ENCODE data around the gene NYNRIN.
"Not testable (repeated sequence)": the region's sequence is repeated elsewhere in the genome, so short reads cannot be mapped to it uniquely, and the experiment has no call there.

Gene NYNRIN

DNA sequence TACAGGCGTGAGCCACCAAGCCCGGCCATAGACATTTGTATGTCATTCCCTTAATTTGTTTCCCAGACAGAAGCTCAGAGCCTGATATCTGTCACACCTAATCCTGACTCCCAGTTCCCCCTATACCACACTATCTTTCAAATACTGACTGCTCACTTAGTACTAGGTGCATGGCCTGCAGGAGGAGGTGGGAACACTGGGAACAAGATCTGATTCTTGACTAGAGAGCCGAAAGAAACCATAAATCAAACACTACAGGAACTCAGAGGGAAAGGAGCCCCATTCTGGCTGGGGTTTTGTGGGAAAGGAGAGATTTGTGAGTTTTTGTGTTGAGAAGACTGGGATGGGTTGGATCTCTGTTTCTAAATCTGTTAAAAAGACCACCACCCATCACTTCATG lies 35.9 kb downstream of the NYNRIN start:
- no peak for DNase-seq

DNA sequence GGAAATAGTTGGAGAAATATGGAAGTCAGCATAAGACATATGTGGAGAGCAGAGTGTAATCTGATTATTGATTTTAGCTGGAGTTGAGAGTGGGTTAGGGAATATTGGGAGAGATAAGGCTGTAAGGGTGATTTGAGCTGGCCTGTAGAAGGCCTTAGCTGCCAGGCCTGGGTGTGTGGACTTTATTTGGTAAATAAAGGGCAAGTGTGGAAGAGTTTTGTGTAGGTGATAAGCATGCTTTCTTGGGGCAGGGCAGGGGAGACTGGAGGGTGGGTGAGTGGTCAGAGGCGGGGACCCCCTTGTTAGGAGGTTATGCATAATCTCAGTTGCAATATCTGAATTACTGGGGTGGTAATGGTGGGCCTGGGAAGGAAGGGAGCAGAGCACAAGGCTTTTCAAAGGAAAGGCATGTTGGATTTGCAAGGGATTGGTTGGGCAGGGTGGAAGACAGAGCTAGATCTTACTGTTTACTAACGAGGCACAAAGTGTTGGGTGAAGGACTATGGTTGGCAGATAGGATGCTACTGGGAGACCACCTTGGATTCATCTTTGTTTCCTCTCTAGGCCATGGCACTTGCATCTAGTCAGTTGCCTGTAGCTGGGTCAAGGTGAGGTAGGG lies 36.5 kb downstream of the NYNRIN start:
- no peak for DNase-seq

DNA sequence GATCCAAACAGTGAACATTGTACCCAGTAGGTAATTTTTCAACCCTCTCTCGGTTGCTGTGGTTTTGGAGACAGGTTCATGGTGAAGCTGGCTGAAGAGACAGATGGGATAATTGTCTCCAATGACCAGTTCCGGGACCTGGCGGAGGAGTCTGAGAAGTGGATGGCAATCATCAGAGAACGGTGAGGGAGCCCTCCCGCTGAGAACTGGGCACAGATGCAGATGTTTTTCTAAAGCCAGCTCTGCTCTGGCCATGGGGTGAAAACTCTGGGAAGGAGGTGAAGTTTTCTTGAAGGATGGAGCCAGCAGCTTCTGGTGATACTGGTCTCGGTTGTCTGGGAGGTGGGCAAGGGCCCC lies 37.2 kb downstream of the NYNRIN start:
- no peak for DNase-seq

DNA sequence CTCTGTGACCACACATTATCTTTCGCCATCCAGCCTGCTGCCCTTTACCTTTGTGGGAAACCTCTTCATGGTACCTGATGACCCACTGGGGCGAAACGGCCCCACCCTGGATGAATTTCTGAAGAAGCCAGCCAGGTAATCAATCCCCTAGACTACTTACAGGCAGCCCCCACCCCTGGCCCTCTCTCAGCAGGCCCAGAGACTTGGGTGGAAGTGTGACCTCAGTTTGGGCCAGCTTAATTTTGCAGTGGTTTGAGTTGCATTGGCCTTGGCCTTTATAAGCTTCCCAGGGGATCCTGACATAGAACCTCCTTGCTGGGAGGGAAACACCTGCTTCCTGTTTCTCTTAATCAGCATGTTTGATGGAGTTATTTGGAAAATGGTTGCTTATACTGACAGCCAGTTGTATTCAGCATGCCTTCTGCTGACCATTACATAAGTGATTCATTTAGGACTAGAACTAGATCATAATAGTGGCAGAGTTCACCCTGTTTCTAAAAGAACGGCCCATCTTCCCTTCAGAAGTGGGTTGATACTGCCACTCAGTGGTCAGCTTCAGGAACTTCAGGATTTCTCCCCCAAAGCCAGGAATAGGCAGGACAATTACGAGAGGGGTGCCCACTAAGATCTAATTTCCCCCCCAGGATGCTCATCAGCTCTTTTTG lies 37.7 kb downstream of the NYNRIN start:
- DNase-seq, result peak; percentile 25 to 27

GRCh38 chr14:24437020-24437735 lies 38.4 kb downstream of the NYNRIN start:
- DNase-seq, result no peak

DNA sequence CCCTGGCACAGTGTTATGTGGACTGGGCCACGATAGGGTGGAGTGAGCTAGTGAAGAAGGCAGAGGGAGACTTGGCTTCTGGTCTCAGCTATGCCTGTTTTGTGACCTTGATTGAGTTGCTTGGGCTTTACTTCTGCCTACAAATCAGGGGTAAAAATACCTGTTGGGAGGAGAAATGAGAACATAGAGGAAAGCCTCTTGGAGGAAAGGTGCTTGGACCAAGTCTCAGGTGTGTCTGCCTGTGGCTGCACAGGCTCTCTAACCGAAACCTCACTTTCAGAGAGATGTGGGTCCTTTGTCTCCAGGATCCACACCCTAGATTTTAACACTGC lies 38.9 kb downstream of the NYNRIN start:
- no peak for DNase-seq

- no peak for DNase-seq
Measured at GRCh38 chr14:24438223-24439097, 39.7 kb downstream of the NYNRIN start.

DNA sequence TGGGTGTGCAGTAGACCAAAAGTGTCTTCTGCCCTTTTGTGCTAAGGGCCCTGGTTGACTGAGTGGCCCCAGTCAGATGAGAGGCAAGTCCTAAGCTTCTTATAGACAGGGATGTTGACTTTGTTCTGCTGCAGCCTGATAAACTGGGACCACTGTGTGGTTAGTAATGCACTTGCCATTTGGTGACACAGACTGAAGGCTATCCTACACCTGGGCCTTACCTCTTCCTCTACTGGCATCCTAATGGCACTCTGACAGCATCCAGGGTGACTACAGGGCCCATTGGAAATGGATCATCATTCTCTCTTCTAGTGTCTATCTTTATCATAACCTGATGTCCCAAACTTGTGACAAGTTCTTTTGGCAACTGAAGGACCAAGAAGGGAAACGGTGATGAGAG lies 40.5 kb downstream of the NYNRIN start:
- no peak for DNase-seq

- no peak for DNase-seq
Measured at GRCh38 chr14:24439830-24440605, 41.2 kb downstream of the NYNRIN start.

GRCh38 chr14:24440606-24441399 lies 42.0 kb downstream of the NYNRIN start:
- DNase-seq, result no peak

GRCh38 chr14:24441485-24441884 lies 42.7 kb downstream of the NYNRIN start:
- no peak for DNase-seq

GRCh38 chr14:24441904-24442239 lies 43.1 kb downstream of the NYNRIN start:
- DNase-seq, result no peak

GRCh38 chr14:24442240-24443052 lies 43.6 kb downstream of the NYNRIN start, which contains the start of gene SDR39U1:
SDR39U1 (minus strand) TSS chr14:24442776; CDS start chr14:24442769, 7 bp downstream.
- DNase-seq, result peak; percentile 94 to 95

- DNase-seq, result no peak
Measured at GRCh38 chr14:24443053-24443665, 44.4 kb downstream of the NYNRIN start.

DNA sequence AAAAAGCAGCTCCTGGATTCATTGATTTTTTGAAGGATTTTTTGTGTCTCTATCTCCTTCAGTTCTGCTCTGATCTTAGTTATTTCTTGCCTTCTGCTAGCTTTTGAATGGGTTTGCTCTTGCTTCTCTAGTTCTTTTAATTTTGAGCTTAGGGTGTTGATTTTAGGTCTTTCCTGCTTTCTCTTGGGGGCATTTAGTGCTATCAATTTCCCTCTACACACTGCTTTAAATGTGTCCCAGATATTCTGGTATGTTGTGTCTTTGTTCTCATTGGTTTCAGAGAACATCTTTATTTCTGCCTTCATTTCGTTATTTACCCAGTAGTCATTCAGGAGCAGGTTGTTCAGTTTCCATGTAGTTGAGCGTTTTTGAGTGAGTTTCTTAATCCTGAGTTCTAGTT lies 52.0 kb downstream of the NYNRIN start:
- DNase-seq, result not testable (repeated sequence)

DNA sequence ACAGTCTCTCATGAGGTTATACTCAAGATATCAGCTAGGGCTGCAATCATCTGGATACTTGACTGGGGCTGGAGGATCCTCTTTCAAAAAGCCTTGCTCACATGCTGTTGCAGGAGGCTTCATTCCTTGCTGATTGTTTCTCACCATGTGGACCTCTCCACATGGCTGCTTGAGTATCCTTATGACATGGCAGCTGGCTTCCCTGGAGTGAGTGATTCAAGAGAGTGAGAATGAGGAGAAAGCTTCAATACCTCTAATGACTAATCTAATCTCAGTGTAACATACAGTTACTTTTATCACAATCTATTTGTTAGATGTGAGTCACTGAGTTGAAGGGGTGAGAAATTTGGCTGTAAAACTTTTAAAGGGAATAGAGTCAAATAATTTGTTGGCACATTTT lies 58.2 kb downstream of the NYNRIN start:
- DNase-seq, result no peak

DNA sequence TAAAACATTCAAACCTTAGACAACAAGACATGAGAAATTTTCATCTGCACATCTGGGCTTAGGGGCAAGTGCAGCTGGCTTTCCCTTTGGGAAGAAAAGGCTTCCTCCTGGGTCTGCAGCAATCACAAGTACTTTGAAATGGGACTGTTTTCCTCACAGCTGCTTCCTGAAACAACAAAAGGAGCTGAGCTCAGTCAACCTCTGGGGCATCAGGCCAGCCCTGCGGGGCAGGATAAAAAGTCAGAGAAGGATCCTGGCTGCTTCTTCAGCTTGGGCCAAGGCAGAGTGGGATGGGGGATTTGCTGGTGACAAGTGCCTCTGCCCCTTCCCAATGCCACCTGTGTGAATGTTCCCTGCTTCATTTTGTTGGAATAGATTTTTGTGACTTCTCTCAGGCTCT lies 59.9 kb downstream of the NYNRIN start:
- DNase-seq, result no peak

DNA sequence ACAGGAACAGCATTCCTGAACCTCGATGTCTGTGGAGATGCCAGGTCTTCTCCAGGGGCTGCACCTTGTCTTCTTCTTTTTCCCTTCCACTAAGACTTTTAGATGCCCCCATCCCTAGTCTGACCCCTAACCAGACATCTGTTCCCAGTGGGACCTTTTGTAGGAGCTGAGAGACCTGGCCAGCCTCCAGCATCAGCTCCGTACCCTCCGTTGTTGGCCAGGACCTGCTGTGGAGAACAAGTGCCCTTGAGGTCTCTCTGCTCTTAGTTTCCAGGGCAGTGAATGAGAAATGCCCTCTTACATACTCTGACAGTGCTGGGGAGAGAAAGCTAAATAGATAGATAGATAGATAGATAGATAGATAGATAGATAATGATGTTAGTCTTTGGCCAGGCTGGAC lies 60.5 kb downstream of the NYNRIN start:
- DNase-seq, result no peak

DNA sequence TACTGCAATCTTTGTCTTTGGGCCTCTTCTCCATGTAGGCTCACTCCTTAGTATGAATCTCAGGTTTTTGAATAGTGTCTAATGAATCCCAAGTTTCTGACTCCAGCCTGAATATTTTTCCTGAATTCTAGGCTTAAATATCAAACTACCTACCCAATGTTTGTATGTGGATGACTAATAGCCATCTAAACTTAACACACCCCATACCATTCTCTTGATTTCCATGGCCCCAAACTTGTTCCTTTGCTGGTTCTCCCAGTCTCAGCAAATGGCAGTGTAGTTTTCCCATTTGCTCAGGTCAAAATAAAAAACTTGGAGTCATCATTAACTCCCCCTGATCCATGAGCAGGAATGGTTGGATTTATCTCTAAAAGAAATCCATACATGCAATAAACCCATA lies 62.5 kb downstream of the NYNRIN start:
- DNase-seq, result no peak

Data from activated CD4-positive, alpha-beta T cell treated with anti-CD3 and anti-CD28 coated beads, Interleukin-2, amount 50 U/mL, for 4 hours (primary cell).